ENCODE measurements around the gene DUSP1.
A peak's percentile ranks its signal among the peaks of the same experiment; 100 is the strongest.
"Not testable (repeated sequence)": the region's sequence is repeated elsewhere in the genome, so short reads cannot be mapped to it uniquely, and the experiment has no call there.

Gene DUSP1

GRCh38 chr5:172770675-172771438 lies at the start of gene DUSP1:
Gene DUSP1 (minus strand): TSS chr5:172771195. CDS start chr5:172770952, 243 bp downstream.
- DNase-seq = peak; percentile 99

GRCh38 chr5:172820046-172820767 lies 49.2 kb upstream of the DUSP1 start:
- DNase-seq = no peak

GRCh38 chr5:172819569-172819968 lies 48.6 kb upstream of the DUSP1 start:
- no peak for DNase-seq

GRCh38 chr5:172818081-172818480 lies 47.1 kb upstream of the DUSP1 start:
- no peak for DNase-seq

- no peak for DNase-seq
Observed at GRCh38 chr5:172817664-172818063, 46.7 kb upstream of the DUSP1 start.

- DNase-seq = no peak
Observed at GRCh38 chr5:172816925-172817562, 46.0 kb upstream of the DUSP1 start.

GRCh38 chr5:172815631-172816030 lies 44.6 kb upstream of the DUSP1 start:
- DNase-seq = no peak

- not testable (repeated sequence) for DNase-seq
Observed at GRCh38 chr5:172810996-172811395, 40.0 kb upstream of the DUSP1 start.

GRCh38 chr5:172809774-172810173 lies 38.8 kb upstream of the DUSP1 start:
- no peak for DNase-seq

GRCh38 chr5:172807766-172808311 lies 36.8 kb upstream of the DUSP1 start:
- no peak for DNase-seq

- DNase-seq = peak; percentile 79
Observed at GRCh38 chr5:172806897-172807672, 36.1 kb upstream of the DUSP1 start.

- DNase-seq = no peak
Observed at GRCh38 chr5:172805736-172806255, 34.8 kb upstream of the DUSP1 start.

GRCh38 chr5:172805018-172805683 lies 34.2 kb upstream of the DUSP1 start:
- DNase-seq = no peak

GRCh38 chr5:172802567-172803176 lies 31.7 kb upstream of the DUSP1 start:
- DNase-seq = no peak

- DNase-seq = no peak
Observed at GRCh38 chr5:172802112-172802511, 31.1 kb upstream of the DUSP1 start.

- no peak for DNase-seq
Observed at GRCh38 chr5:172801179-172801671, 30.2 kb upstream of the DUSP1 start.

- no peak for DNase-seq
Observed at GRCh38 chr5:172800088-172800551, 29.1 kb upstream of the DUSP1 start.

- DNase-seq = no peak
Observed at GRCh38 chr5:172799416-172799815, 28.4 kb upstream of the DUSP1 start.

GRCh38 chr5:172798422-172799215 lies 27.6 kb upstream of the DUSP1 start:
- no peak for DNase-seq

GRCh38 chr5:172797771-172798191 lies 26.8 kb upstream of the DUSP1 start:
- DNase-seq = no peak
